IPS-NIHi11 (cell line): ENCODE measurements around the gene JMJD6.

Experiments used
- DNase-seq: peaks from one replicate; pipeline ENCODE4 v3.0.0; 2012; ENCODE audit warnings: mixed read lengths, low spot score

The JMJD6 gene

GRCh38 chr17:76697702-76698465, 28.5 kb downstream of the JMJD6 start:
- peak; percentile 61 for DNase-seq

GRCh38 chr17:76696763-76697701, 29.4 kb downstream of the JMJD6 start:
- DNase-seq, result no peak

GRCh38 chr17:76695059-76695831, 31.2 kb downstream of the JMJD6 start:
- DNase-seq, result no peak

- DNase-seq, result no peak
Observed at GRCh38 chr17:76691379-76692191, 34.8 kb downstream of the JMJD6 start.

GRCh38 chr17:76690596-76691280, 35.7 kb downstream of the JMJD6 start:
- DNase-seq, result no peak

- no peak for DNase-seq
Observed at GRCh38 chr17:76689859-76690258, 36.5 kb downstream of the JMJD6 start.

- DNase-seq, result no peak
Observed at GRCh38 chr17:76688165-76688622, 38.2 kb downstream of the JMJD6 start.

- DNase-seq, result no peak
Observed at GRCh38 chr17:76687298-76688164, 38.9 kb downstream of the JMJD6 start.

- no peak for DNase-seq
Observed at GRCh38 chr17:76686538-76687297, 39.7 kb downstream of the JMJD6 start.

DNA sequence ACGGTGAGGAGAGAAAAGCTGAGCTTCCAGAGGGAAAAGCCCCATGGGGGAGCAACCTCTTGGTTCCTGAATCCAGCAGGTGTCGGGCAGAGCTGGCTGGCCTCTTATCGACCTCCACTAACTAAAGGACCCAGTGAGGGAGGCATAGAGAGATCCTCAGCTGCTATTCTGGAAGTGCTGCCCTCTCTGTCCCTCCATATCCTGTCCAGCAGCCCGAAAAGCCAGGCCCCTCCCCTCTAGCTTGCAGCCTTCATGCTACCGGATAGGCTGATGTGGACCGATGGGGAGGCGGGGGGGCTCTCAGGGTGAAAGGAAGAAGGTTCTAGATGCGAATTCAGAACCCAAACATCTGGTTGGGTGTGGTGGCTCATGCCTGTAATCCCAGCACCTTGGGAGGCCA, 40.6 kb downstream of the JMJD6 start:
- no peak for DNase-seq

DNA sequence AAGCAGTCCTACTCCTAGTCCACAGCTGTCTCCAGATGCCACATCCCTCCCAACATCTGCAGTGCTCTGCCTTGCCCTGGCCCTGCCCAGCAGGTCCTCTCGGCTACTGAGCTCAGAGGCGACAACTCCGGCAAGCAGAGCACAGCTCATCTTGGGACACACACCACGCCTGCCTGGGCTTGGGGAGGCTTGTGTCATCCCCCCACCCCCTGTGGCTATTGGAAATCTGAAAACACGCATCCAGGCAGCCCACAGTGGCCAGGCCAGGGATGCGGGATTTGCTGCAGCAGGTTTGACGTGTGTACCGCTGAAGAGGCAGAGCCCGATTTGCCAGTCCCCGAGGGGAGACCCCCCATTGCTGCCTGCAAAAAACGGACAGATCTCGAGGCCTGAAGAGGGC, 41.0 kb downstream of the JMJD6 start:
- no peak for DNase-seq

DNA sequence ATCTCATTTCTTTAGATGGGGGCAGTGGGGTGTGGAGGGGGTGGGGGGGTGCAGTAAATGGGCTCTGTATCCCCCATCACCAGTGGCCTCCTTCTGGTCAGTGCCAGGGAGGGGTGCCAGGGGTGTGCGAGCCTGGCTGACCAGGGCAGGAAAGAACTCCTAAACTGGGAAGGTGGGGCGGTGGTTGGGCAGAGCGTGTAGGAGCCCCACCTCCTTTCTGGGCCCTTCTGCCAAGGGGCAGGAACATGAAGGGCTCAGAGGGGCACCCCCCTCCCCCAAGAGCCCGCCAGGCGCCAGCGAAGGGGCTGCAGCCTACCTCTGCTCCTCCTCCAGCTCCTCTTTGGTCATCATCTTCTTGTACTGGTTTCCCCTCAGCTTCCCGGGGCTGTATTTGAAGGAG, 41.6 kb downstream of the JMJD6 start:
- no peak for DNase-seq

GRCh38 chr17:76683921-76684745, 42.3 kb downstream of the JMJD6 start:
- no peak for DNase-seq

GRCh38 chr17:76683011-76683755, 43.2 kb downstream of the JMJD6 start:
- peak; percentile 61 for DNase-seq

DNA sequence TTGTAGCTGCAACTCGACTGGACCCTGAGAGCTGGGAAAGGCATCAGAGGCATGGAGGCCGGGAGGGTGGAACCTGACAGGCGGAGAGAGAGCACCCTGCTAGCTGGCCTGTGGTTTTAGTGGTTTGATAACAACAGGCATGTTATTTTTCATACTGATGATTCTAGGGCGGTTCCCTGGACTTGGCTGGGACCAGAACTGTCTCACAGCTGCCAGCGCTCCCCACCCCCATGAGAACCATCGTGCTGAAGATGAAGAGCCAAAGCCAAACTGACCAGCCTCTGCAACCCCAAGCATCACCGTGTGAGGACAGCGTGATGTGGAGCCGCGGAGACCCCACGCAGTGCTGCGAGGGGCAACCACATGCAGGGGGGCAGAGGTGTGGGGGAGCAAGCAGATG, 44.1 kb downstream of the JMJD6 start:
- no peak for DNase-seq

GRCh38 chr17:76681222-76682137, 44.9 kb downstream of the JMJD6 start:
- DNase-seq, result peak; percentile 84
